ENCODE data around the gene TSPOAP1.

The TSPOAP1 gene

DNA sequence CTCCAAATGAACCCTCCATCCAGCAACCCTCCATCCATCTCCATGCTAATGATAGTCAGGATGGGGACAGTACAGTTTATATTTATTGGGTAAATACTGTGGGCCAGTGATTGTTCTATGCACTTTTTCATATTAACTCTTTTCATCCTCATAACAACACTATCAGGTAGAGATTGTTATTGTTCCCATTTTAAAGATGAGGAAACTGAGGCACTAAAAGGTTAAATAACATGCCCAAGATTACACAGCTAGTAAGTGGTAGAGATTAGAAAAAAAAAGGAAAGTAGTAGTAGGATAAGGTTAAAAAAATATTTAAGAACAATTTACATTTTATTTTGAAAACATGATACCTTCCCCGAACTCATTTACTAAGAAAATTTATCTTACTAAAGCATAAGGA is 45.3 kb upstream of the TSPOAP1 start:
- Histone ChIP-seq H3K9me2 (replicated peaks; ENCODE audit: control insufficient read depth, low read length) (no peaks in the 10 kb centered on the region), H3K9me3 (ENCODE audit: control insufficient read depth, insufficient read depth, low read length) (no peaks in the 10 kb centered on the region), H3K36me3 (ENCODE audit: control insufficient read depth, low read length) (no peaks in the 10 kb centered on the region), H3K4me2 (ENCODE audit: low read length) (no peak overlapping the region), H3K27me3 (ENCODE audit: control insufficient read depth, low read length) (peaks cover 3% of the 10 kb centered on the region; the same call in 1 of the 2 replicates), H3K79me2 (ENCODE audit: control insufficient read depth, low read length) (no peaks in the 10 kb centered on the region), H3K27ac (ENCODE audit: low read depth, low read length) (no peak overlapping the region), H3F3A (ENCODE audit: control insufficient read depth, insufficient read depth) (no peaks in the 10 kb centered on the region), H3K4me3 (ENCODE audit: low read length) (no peak overlapping the region), H3K4me1 (ENCODE audit: control insufficient read depth, low read length) (no peaks in the 10 kb centered on the region), H4K20me1 (ENCODE audit: control insufficient read depth, insufficient read depth, low read depth, low read length) (no peaks in the 10 kb centered on the region)
- no peak for TF ChIP-seq EZH2phosphoT487 (IDR thresholded peaks at IDR 0.05; ENCODE audit: borderline replicate concordance, low read length)
- TF ChIP-seq CTCF (IDR thresholded peaks at IDR 0.05; ENCODE audit: low read depth, low read length, poor library complexity, severe bottlenecking) = no peak

- H3K79me2 ChIP-seq (ENCODE audit: control insufficient read depth, low read length) = no peaks in the 10 kb centered on the region
- peaks cover 3% of the 10 kb centered on the region; the same call in 1 of the 2 replicates for H3K27me3 ChIP-seq (ENCODE audit: control insufficient read depth, low read length)
- no peaks in the 10 kb centered on the region for H3K36me3 ChIP-seq (ENCODE audit: control insufficient read depth, low read length)
- H3K4me3 ChIP-seq (ENCODE audit: low read length) = no peak overlapping the region
- no peak overlapping the region for H3K27ac ChIP-seq (ENCODE audit: low read depth, low read length)
- H3K4me2 ChIP-seq (ENCODE audit: low read length) = no peak overlapping the region
- TF ChIP-seq CTCF (IDR thresholded peaks at IDR 0.05; ENCODE audit: low read depth, low read length, poor library complexity, severe bottlenecking) = no peak
- no peak for TF ChIP-seq EZH2phosphoT487 (IDR thresholded peaks at IDR 0.05; ENCODE audit: borderline replicate concordance, low read length)
- no peaks in the 10 kb centered on the region for H4K20me1 ChIP-seq (ENCODE audit: control insufficient read depth, insufficient read depth, low read depth, low read length)
- H3K4me1 ChIP-seq (ENCODE audit: control insufficient read depth, low read length) = no peaks in the 10 kb centered on the region
- no peaks in the 10 kb centered on the region for H3K9me3 ChIP-seq (ENCODE audit: control insufficient read depth, insufficient read depth, low read length)
- no peaks in the 10 kb centered on the region for H3K9me2 ChIP-seq (replicated peaks; ENCODE audit: control insufficient read depth, low read length)
- H3F3A ChIP-seq (ENCODE audit: control insufficient read depth, insufficient read depth) = no peaks in the 10 kb centered on the region
Observed at GRCh38 chr17:58373003-58373402, 44.4 kb upstream of the TSPOAP1 start.

DNA sequence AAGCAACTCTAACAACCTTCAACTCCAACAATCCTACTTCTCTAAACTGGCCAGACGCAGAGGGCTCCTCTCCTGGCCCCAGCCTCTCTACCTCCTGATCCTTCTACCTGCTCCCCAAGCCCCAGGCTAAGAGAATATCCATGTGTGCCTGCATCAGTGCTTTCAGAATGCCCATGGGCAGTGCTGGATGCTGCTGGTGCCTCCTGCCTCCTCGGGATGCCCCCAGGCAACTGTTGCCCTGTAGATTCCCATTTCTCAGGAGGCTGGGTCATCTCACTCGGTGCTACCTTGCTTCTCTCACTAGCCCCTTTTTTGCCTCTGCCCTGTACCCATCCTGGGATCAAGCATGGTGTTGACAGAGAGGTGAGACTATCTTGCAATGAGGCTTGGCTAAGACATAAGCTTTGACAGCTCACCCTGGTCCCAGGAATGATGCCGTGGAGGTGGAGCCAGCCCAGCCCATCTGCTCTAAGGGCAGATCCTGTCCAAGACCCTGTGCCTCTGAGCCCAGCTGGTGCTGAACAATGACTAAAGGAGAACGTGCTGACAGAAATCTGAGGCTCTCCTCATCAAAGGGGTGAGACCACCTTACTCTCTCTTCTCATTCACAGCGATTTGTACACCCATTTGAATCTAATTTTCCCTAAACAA is 42.8 kb upstream of the TSPOAP1 start:
- H3K4me3 ChIP-seq (ENCODE audit: low read length) = no peak overlapping the region
- no peak overlapping the region for H3K27ac ChIP-seq (ENCODE audit: low read depth, low read length)
- H3K27me3 ChIP-seq (ENCODE audit: control insufficient read depth, low read length) = peaks cover 3% of the 10 kb centered on the region; the same call in 1 of the 2 replicates
- no peak for TF ChIP-seq EZH2phosphoT487 (IDR thresholded peaks at IDR 0.05; ENCODE audit: borderline replicate concordance, low read length)
- TF ChIP-seq CTCF (IDR thresholded peaks at IDR 0.05; ENCODE audit: low read depth, low read length, poor library complexity, severe bottlenecking) = no peak
- no peaks in the 10 kb centered on the region for H4K20me1 ChIP-seq (ENCODE audit: control insufficient read depth, insufficient read depth, low read depth, low read length)
- H3K9me3 ChIP-seq (ENCODE audit: control insufficient read depth, insufficient read depth, low read length) = no peaks in the 10 kb centered on the region
- peaks cover 5% of the 10 kb centered on the region for H3K4me1 ChIP-seq (ENCODE audit: control insufficient read depth, low read length)
- H3K36me3 ChIP-seq (ENCODE audit: control insufficient read depth, low read length) = no peaks in the 10 kb centered on the region
- no peak overlapping the region for H3K4me2 ChIP-seq (ENCODE audit: low read length)
- H3K9me2 ChIP-seq (replicated peaks; ENCODE audit: control insufficient read depth, low read length) = no peaks in the 10 kb centered on the region
- no peaks in the 10 kb centered on the region for H3K79me2 ChIP-seq (ENCODE audit: control insufficient read depth, low read length)
- H3F3A ChIP-seq (ENCODE audit: control insufficient read depth, insufficient read depth) = no peaks in the 10 kb centered on the region
